Calu3 (cell line): ENCODE measurements around the gene FAM219A. TPM values are rescaled to one million over a fixed set of nuclear protein-coding genes. Genes with fewer than 3 reads are reported as not detected.

ENCODE experiments used
- BruUV-seq: library from RNA; stranded (reverse); fragments of 400-500 nt; replicated peaks from 2 replicates; lab custom pipeline; 2021; lab: Mats Ljungman, UMichigan
- CTCF ChIA-PET: fragments of 300-600 bp; sonication (Branson Sonifier 250); formaldehyde crosslinking; loops from one replicate; lab custom pipeline; 2022; ENCODE audit warnings: antibody characterized with exemption; lab: Charles Lee
- DNase-seq: peaks from one replicate; pipeline ENCODE4 v3.0.0; 2022
- H3K27ac Mint-ChIP-seq: one replicate; pipeline ENCODE4 v1.8.0; 2022; ENCODE audit warnings: mixed read lengths; ENCODE audit not compliant: unreplicated experiment
- H3K27me3 Mint-ChIP-seq: one replicate; pipeline ENCODE4 v1.8.0; 2022; ENCODE audit warnings: mixed read lengths; ENCODE audit not compliant: unreplicated experiment
- H3K36me3 Mint-ChIP-seq: one replicate; pipeline ENCODE4 v1.8.0; 2022; ENCODE audit warnings: mild to moderate bottlenecking, moderate library complexity, mixed read lengths; ENCODE audit not compliant: insufficient read depth, unreplicated experiment
- H3K4me1 Mint-ChIP-seq: one replicate; pipeline ENCODE4 v1.8.0; 2022; ENCODE audit warnings: mild to moderate bottlenecking, low read depth, mixed read lengths; ENCODE audit not compliant: unreplicated experiment
- H3K4me3 Mint-ChIP-seq: one replicate; pipeline ENCODE4 v1.8.0; 2022; ENCODE audit warnings: mild to moderate bottlenecking, low read depth, moderate library complexity, mixed read lengths; ENCODE audit not compliant: unreplicated experiment
- H3K9me3 Mint-ChIP-seq: one replicate; pipeline ENCODE4 v1.8.0; 2022; ENCODE audit warnings: low read depth, mixed read lengths; ENCODE audit not compliant: unreplicated experiment
- intact Hi-C: fragments of 100-400 bp; cut with micrococcal nuclease; formaldehyde crosslinking; loops from one replicate; pipeline ENCODE4 v1.10.0; 2022; ENCODE audit not compliant: unreplicated experiment
- total RNA-seq: library from RNA; stranded (reverse); gene quantifications from 2 replicates; pipeline ENCODE4 v1.2.3, GENCODE V29; 2022
- TF ChIP-seq, protein P1 (sequence below): fragments of 200-600 bp; IDR thresholded peaks from one replicate; pipeline ENCODE4 v1.8.0; 2022; ENCODE audit warnings: antibody characterized with exemption; ENCODE audit not compliant: unreplicated experiment

The FAM219A gene
- total RNA-seq, 1 experiment from 2014 or later = 13.1 TPM

DNA sequence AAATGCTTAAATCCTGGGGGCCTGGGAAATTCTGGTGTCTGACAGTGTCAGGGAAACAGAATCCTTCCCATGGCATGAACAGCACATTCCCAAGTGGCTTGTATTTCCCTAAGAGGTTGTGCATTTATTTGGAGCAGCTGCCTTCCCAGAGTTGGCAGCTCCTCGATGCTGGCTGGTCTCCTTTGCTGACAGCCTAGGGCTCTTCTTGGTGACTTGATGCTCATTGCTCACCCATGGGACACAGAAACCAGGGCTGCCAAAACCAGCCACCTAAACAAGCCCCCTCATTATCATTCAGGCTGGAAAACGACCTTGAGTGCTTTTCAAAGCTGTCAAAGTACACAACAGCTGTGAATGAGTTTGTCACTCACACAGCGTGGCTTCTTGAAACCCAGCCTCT, 40.2 kb upstream of the FAM219A start:
- CTCF ChIA-PET = no interaction called here
- Mint-ChIP-seq H3K4me1 (no peaks in the 10 kb centered on the region), H3K36me3 (no peaks in the 10 kb centered on the region), H3K4me3 (no peak overlapping the region), H3K27ac (no peak overlapping the region), H3K27me3 (peaks cover 82% of the 10 kb centered on the region), H3K9me3 (no peaks in the 10 kb centered on the region)
- TF ChIP-seq, protein P1, sequence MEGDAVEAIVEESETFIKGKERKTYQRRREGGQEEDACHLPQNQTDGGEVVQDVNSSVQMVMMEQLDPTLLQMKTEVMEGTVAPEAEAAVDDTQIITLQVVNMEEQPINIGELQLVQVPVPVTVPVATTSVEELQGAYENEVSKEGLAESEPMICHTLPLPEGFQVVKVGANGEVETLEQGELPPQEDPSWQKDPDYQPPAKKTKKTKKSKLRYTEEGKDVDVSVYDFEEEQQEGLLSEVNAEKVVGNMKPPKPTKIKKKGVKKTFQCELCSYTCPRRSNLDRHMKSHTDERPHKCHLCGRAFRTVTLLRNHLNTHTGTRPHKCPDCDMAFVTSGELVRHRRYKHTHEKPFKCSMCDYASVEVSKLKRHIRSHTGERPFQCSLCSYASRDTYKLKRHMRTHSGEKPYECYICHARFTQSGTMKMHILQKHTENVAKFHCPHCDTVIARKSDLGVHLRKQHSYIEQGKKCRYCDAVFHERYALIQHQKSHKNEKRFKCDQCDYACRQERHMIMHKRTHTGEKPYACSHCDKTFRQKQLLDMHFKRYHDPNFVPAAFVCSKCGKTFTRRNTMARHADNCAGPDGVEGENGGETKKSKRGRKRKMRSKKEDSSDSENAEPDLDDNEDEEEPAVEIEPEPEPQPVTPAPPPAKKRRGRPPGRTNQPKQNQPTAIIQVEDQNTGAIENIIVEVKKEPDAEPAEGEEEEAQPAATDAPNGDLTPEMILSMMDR = no peak
- intact Hi-C loops = no loop called here
- DNase-seq = no peak
- BruUV-seq = no TSS peak

- CTCF ChIA-PET = interaction anchor here (1.0 kb wide), 1 partner anchor 92 kb away, joined by 3 read pairs; no protein-coding TSS in a partner anchor
- no peak overlapping the region for H3K4me3 Mint-ChIP-seq
- BruUV-seq = no TSS peak
Observed at GRCh38 chr9:34496149-34496712, 37.9 kb upstream of the FAM219A start.

DNA sequence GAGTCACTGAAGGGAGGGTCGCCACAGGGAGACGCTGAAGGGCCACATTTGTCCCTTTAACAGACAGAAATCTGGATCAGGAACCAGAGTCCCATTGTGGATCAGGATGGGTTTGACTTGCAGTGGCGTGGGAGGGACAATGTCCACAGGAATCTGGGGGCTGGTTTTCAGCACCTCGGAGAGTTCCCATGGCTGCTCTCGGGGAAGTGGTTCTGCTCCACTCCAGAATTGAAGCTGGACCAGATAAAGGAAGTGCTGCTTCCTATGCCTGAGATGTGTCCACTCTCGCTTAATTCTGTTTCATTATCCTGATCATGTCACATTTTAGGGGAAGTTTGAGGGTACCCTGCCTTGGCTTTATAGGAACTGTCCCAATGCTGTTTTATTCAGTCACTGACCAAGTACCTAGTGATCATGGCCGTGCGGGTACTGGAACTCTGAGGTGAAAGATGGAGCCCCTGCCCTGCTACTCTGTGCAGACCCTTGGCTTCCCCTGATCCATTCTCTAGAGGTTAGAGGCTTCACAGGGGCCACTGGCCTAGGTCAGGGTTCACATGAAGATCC, 35.7 kb upstream of the FAM219A start:
- Mint-ChIP-seq H3K27ac (no peak overlapping the region), H3K27me3 (peaks cover 100% of the 10 kb centered on the region), H3K36me3 (no peaks in the 10 kb centered on the region), H3K4me1 (no peaks in the 10 kb centered on the region), H3K4me3 (no peak overlapping the region), H3K9me3 (no peaks in the 10 kb centered on the region)
- intact Hi-C loops = no loop called here
- TF ChIP-seq, protein P1 = no peak
- CTCF ChIA-PET = no interaction called here
- DNase-seq = peak; percentile 23
- BruUV-seq = no TSS peak

More at GRCh38 chr9:34496149-34496712, 37.9 kb upstream of the FAM219A start:
- Mint-ChIP-seq H3K9me3 (no peaks in the 10 kb centered on the region), H3K4me1 (no peaks in the 10 kb centered on the region), H3K36me3 (no peaks in the 10 kb centered on the region), H3K27me3 (peaks cover 94% of the 10 kb centered on the region), H3K27ac (no peak overlapping the region)
- no peak for DNase-seq
- TF ChIP-seq, protein P1 = no peak
- intact Hi-C loops = no loop called here

- TF ChIP-seq, protein P1 = no peak
- no TSS peak for BruUV-seq
- Mint-ChIP-seq H3K27ac (no peak overlapping the region), H3K9me3 (no peaks in the 10 kb centered on the region), H3K36me3 (no peaks in the 10 kb centered on the region), H3K4me1 (no peaks in the 10 kb centered on the region), H3K27me3 (peaks cover 96% of the 10 kb centered on the region), H3K4me3 (no peak overlapping the region)
- no peak for DNase-seq
- CTCF ChIA-PET = no interaction called here
- intact Hi-C loops = no loop called here
Observed at GRCh38 chr9:34492051-34492450, 33.7 kb upstream of the FAM219A start.
